Tibial nerve (tissue), 4 donors: ENCODE results near the gene DPP10. TPM values are rescaled to one million over a fixed set of nuclear protein-coding genes. Genes with fewer than 3 reads are reported as not detected.

ENCODE experiments used
- DNase-seq, 2 donors: peaks; one replicate each; pipeline ENCODE4 v3.0.0-alpha.2; 2019; ENCODE audit warnings: low spot score in 2 of 2
- H3K27ac ChIP-seq, 4 donors: fragments of 200-600 bp; sonication (generic) in 3 of 4; one replicate each; pipeline ENCODE4 v1.5.1; 2017 to 2019; ENCODE audit warnings: mild to moderate bottlenecking in 1 of 4
- H3K27me3 ChIP-seq, 2 donors: fragments of 200-600 bp; sonication (generic) in 1 of 2; one replicate each; pipeline versions ENCODE4 v1.5.1 to v1.6.0; 2017 to 2019
- H3K36me3 ChIP-seq, 3 donors: fragments of 200-600 bp; sonication (generic); one replicate each; pipeline ENCODE4 v1.5.1; 2018 to 2019
- H3K4me1 ChIP-seq, 4 donors: fragments of 200-600 bp; sonication (generic) in 3 of 4; one replicate each; pipeline ENCODE4 v1.5.1; 2017 to 2019
- H3K4me3 ChIP-seq, 4 donors: fragments of 200-600 bp; sonication (generic) in 3 of 4; one replicate each; pipeline ENCODE4 v1.5.1; 2017 to 2019; ENCODE audit warnings: mild to moderate bottlenecking in 1 of 4, moderate library complexity in 1 of 4
- H3K9me3 ChIP-seq, 4 donors: fragments of 200-600 bp; sonication (generic) in 3 of 4; one replicate each; pipeline ENCODE4 v1.5.1; 2017 to 2019
- CTCF ChIP-seq, 5 experiments: fragments of 200-600 bp in 3 of 5; fragments of 450-650 bp in 2 of 5; sonication (generic) in 3 of 5; IDR thresholded peaks; one replicate each; pipeline ENCODE4 v1.5.1; 2016 to 2019; ENCODE audit warnings: antibody characterized with exemption in 5 of 5, mild to moderate bottlenecking in 3 of 5, moderate library complexity in 2 of 5
- EP300 ChIP-seq, 2 donors: sonication (generic); formaldehyde crosslinking; IDR thresholded peaks; one replicate each; pipeline ENCODE4 v1.6.1; 2017; ENCODE audit warnings: antibody characterized with exemption in 2 of 2, mild to moderate bottlenecking in 1 of 2
- POLR2A ChIP-seq, 2 donors: fragments of 450-650 bp; IDR thresholded peaks; one replicate each; pipeline ENCODE4 v1.6.1; 2017; ENCODE audit warnings: antibody characterized with exemption in 2 of 2, mild to moderate bottlenecking in 2 of 2, moderate library complexity in 2 of 2
- WGBS, 2 donors: methylation state at CpG; one replicate each; pipeline ENCODE4 v1.1.5; 2018; 5-methylcytosine and 5-hydroxymethylcytosine counted together
- total RNA-seq, 4 donors: library from RNA; depleted of rRNA; stranded (reverse); fragments of >200 nt; gene quantifications; one replicate each; pipeline ENCODE4 v1.1.0, GENCODE V29; 2016

Gene DPP10
- total RNA-seq, 4 donors from 2014 or later = 0.20 to 2.1 TPM; not detected in 2

GRCh38 chr2:115105966-115106365, 663.5 kb downstream of the DPP10 start:
- no peak for TF ChIP-seq POLR2A (IDR thresholded peaks at IDR 0.05)
- no peak for TF ChIP-seq CTCF (IDR thresholded peaks at IDR 0.05)
- TF ChIP-seq EP300 (IDR thresholded peaks at IDR 0.05) = no peak
- no peaks in the 10 kb centered on the region for H3K4me1 ChIP-seq
- no peak overlapping the region for H3K4me3 ChIP-seq
- DNase-seq = no peak
- no peaks in the 10 kb centered on the region for H3K36me3 ChIP-seq
- no peak overlapping the region for H3K27ac ChIP-seq
- peaks cover 0 to 11% (median 0%) of the 10 kb centered on the region in 4 donors for H3K9me3 ChIP-seq
- no peaks in the 10 kb centered on the region for H3K27me3 ChIP-seq

GRCh38 chr2:115115135-115115534, 672.7 kb downstream of the DPP10 start:
- WGBS, 2 donors = 66 to 67% methylated on average over 2 of the region's 2 CpGs
- Histone ChIP-seq H3K4me3 (no peak overlapping the region), H3K27me3 (no peaks in the 10 kb centered on the region), H3K27ac (no peak overlapping the region), H3K4me1 (no peaks in the 10 kb centered on the region), H3K36me3 (no peaks in the 10 kb centered on the region), H3K9me3 (no peaks in the 10 kb centered on the region)
- no peak for TF ChIP-seq POLR2A (IDR thresholded peaks at IDR 0.05)
- no peak for TF ChIP-seq CTCF (IDR thresholded peaks at IDR 0.05)
- DNase-seq = no peak

GRCh38 chr2:115118306-115118705, 675.9 kb downstream of the DPP10 start:
- H3K9me3 ChIP-seq = no peaks in the 10 kb centered on the region
- no peak for DNase-seq
- H3K27me3 ChIP-seq = no peaks in the 10 kb centered on the region
- 66% methylated on average over 2 of the region's 2 CpGs for WGBS, 2 donors
- TF ChIP-seq CTCF (IDR thresholded peaks at IDR 0.05) (no peak), EP300 (IDR thresholded peaks at IDR 0.05) (no peak), POLR2A (IDR thresholded peaks at IDR 0.05) (no peak)
- H3K36me3 ChIP-seq = no peaks in the 10 kb centered on the region
- H3K4me3 ChIP-seq = no peak overlapping the region
- no peaks in the 10 kb centered on the region for H3K4me1 ChIP-seq
- H3K27ac ChIP-seq = no peak overlapping the region

GRCh38 chr2:115119086-115119485, 676.6 kb downstream of the DPP10 start:
- Histone ChIP-seq H3K4me1 (no peaks in the 10 kb centered on the region), H3K27me3 (no peaks in the 10 kb centered on the region), H3K4me3 (no peak overlapping the region), H3K9me3 (no peaks in the 10 kb centered on the region), H3K27ac (no peak overlapping the region), H3K36me3 (no peaks in the 10 kb centered on the region)
- 42 to 67% methylated on average over 1 of the region's 1 CpG for WGBS, 2 donors
- DNase-seq = no peak
- TF ChIP-seq CTCF (IDR thresholded peaks at IDR 0.05) (no peak), EP300 (IDR thresholded peaks at IDR 0.05) (no peak), POLR2A (IDR thresholded peaks at IDR 0.05) (no peak)

- Histone ChIP-seq H3K4me3 (no peak overlapping the region), H3K27me3 (no peaks in the 10 kb centered on the region), H3K9me3 (no peaks in the 10 kb centered on the region), H3K27ac (no peak overlapping the region), H3K4me1 (no peaks in the 10 kb centered on the region), H3K36me3 (no peaks in the 10 kb centered on the region)
- no peak for TF ChIP-seq CTCF (IDR thresholded peaks at IDR 0.05)
- no peak for TF ChIP-seq POLR2A (IDR thresholded peaks at IDR 0.05)
- no peak for TF ChIP-seq EP300 (IDR thresholded peaks at IDR 0.05)
- DNase-seq = no peak
- 88 to 94% methylated on average over 2 of the region's 2 CpGs for WGBS, 2 donors
Observed at GRCh38 chr2:115122701-115123100, 680.3 kb downstream of the DPP10 start.
